GM19193 (cell line): ENCODE measurements around the gene COL4A1.

Experiments used
- POLR2A ChIP-seq: IDR thresholded peaks from 4 replicates; pipeline ENCODE4 v1.6.1; 2011; ENCODE audit not compliant: insufficient read depth, insufficient read length; ENCODE audit errors: extremely low read depth

COL4A1 gene

DNA sequence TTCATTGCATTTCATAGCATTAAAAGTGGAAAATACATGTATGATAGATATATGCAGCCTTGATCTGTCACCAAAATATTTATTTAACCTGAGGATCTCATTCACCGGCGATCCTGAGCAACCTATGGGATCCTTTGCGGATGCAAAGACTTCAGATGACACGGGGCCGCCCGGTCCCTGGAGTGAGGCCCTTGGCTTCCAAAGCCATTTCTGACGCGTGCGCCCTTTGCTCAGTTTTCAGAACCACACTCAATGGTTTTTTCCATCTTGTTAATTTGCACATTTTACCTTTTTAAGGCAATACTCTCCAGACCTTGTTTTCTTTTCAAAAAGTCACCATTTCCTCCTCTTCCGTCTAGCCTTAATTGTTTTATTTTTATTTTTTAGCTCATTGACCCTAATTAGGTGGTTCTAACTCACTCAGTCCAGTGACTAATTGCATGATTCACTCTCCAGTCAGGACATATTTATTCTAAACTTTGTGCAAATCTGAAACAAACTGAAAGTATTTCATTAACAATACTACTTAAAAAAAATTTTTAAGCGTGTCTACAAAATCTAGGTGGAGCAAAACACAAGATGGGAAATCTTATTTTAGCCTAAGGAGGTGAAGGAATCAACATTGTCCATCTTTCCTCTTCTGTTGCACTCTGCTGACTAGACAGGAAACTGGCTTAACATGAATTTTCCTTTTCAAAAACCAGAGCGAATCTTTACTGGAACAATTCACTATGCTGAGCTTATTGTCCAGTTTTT is 47.9 kb downstream of the COL4A1 start:
- TF ChIP-seq POLR2A, result no peak

DNA sequence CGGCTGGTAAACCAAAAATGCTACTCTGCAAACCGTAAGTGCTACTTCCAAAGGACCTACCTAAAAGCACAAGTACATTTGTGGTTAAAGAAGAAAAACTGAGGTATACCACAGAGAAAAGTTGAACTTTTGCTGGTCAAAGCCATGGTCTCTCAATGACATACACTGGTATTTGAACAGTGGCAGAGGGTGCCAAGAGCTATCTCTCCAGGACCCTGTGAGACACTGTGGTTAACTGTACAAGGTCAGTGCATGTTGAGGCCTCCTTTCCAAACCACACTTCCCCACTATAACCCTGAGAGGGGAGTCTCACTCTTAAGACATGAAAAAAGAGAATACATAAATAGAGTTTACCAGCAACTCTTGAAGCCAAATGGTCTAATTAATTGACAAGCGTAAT is 49.5 kb downstream of the COL4A1 start:
- no peak for TF ChIP-seq POLR2A

DNA sequence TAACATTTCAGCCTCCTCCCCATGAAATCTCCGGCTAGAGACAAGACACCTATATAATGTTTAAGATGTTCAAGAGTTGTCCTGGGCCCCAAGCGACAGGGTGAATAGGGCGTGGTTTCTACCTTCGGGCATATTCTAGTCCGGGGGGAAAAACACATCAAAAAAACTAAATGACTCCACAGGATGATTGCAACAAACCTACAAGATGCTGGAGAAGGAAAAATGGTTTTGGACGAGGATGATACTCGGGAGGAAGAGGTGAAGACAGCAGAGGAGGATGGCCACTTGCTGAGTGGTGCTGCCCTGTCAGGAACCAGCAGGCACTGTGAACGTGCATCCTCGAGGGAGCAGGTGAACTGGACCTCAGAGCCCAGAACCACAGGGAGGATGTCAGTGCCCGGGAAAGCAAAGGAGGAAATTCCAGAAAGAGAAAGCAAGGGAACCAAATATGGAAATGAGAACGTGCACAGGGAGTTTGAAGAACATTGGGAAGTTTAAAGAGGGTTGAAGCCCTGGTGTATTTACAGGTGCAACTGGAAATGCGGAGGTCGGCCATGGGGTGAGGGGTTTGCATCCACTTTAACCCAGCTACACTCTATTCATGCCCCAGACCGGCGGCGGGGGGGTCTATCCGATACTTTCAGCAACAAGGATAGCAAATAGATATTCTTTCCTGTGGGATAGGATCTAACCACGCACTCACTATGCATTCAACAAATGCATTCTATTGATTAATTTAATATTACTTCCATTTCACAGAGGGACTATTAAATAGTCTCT is 50.6 kb downstream of the COL4A1 start:
- TF ChIP-seq POLR2A, result no peak

DNA sequence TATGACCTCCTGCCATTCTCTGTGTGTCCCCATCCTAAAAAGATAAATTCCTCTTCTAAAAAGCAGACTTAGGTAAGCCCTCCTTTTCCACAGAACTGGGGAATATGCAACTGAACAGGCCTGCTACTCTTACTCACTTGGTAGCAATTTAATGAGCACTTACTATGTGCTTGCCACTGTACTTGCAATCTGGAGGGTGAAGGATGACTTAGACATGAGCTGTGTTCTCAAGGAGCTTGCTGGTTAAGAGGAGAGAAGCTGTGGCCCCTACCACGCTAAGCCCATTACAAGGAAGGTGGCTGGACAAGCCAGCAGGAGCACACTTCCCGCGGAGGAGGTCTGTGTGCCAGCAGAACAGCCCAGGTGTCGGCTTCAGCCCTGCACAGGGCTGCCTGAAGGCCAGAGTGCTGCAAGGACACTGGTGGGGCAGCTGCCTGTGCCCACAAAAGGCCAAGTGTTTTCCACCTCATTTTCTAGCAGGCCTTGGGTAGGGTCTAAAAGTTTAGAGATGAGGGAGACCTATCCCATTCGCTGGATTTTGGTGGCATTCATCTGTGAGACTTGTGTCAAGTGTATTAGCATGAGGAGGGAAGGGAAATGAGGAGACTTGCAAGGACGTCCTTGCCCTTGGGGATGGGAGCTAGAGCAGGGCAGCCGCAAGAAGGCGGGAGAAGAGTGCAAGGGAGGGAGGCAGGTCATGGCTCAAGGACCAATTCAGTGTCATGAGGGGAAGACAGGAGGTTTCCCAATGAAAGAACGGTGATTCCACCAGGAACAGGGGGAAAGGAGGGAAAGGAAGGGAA is 52.0 kb downstream of the COL4A1 start:
- no peak for TF ChIP-seq POLR2A

DNA sequence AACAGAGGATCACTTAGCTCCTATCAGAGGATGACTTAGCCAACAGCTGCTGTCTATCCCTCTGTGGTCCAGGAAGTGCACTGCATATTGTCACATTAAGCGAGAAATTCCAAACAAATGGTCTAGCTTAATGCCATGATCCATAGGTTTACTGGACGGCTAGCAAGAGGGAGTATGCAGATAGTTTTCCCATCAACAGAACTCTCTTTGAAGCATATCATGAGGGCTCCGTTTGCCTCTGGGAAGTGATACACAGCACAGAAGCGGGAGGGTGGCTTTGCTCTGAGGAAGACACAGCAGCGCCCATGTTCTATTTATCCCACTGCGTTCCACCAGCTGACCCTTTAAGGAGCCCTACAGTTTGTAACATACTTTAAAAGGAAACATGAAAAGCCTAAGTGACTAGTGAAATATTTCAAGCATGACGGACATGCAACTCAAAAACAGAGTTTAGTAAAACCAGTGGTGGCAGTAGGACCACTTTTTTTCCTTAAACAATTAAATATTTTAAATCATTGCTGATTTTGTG is 52.7 kb downstream of the COL4A1 start:
- no peak for TF ChIP-seq POLR2A

DNA sequence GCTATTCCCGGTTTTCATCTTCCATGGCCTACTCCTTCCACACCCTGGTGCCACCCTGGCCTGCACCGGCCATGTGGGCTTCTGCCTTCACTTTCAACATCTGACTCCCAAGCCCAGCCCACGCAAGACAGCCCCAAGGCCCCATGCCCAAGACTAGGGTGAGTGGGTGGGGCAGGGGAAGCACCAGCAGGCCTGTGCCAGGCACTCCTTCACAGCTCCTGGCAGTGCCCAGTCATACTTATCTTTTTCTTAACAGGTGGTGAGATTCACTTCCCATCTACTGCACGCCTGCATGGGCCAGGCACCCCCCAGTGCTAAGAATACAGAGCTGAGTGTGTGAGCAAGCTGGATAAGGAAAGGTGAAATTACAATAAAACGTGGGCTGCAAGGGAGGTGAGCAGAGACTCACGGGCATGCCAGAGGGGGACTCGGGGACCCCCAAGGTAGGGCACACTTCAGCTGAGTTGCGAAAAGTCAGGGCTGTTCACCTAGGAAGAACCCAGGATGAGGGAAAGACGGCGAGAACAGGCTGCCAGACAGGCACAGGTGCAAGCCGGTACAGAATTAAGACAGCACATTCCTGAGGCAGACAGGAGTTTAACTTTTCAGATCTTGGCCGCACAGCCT is 55.7 kb downstream of the COL4A1 start:
- no peak for TF ChIP-seq POLR2A

DNA sequence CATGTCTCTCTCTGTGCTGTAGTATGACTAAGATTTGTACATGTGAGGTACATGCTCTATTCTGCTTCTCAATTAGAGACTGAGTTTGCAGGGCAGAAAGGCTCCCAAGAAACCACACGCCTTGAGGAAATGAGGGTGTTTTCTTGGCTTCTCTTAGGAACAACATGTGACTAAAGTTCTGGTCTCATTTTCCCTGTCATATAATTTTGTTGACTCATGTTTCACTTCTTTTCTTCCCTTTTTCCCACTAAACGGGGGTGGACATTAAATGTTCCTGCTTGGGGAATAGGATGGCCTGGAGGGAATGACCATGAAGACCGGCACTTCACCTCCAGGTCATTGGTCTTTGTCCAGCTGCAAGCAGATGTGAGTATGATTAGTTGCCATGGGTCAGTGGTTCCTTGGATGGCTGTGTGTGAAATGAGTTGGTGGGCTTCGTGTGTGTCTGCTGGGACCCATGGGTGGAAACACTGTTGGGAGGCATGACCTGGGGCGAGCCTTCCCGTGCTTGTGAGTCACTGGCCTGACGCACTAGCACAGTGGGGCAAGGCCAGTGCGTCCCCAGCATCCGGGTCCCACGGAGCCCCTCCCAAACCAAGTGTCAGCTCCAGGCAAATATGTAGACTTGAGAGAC is 56.6 kb downstream of the COL4A1 start:
- no peak for TF ChIP-seq POLR2A

DNA sequence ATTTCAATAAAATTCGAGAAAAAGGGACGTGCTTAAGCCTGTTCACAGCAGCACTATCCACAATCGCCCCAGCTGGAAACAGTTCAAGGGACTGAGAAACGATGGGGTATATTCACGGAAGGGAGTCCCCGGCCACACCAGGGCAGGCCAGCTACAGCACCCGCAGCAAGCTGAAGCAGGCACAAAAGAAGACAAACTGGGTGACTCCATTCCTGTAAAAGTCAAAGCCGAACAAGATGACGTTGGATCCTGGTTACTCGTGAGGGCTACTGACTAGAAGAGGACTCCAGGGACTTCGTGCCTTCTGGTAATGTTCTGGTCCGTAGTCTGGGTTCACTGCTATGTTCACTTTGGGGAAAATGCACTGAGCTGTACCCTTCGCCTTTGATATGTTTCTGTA is 57.6 kb downstream of the COL4A1 start:
- TF ChIP-seq POLR2A, result no peak

DNA sequence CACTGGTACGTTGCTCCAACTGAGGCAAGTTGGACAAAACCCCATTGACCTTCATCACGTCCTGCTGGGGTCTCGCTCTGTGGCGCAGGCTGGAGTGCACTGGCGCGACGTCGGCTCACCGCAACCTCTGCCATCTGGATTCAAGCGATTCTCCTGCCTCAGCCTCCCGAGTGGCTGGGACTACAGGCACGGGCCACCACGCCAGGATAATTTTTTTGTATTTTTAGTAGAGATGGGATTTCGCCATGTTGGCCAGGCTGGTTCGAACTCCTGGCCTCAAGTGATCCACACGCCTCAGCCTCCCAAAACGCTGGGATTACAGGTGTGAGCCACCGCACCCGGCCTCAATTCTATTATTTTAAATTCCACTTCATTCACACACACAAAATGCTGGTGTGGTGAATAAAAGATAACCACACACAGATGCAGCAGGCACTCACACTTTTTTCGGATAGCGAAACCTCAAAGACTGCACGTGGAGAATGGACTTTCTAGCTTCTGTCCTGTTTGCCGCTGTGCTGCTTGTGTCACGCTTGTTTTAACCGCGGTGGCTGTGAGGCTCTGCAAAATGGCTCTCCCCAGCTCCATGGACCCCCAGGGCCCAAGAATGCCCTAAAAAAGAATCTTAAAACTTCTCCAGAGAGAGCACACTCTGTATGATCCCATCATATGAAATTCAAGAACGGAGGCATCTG is 58.4 kb downstream of the COL4A1 start:
- TF ChIP-seq POLR2A, result no peak

DNA sequence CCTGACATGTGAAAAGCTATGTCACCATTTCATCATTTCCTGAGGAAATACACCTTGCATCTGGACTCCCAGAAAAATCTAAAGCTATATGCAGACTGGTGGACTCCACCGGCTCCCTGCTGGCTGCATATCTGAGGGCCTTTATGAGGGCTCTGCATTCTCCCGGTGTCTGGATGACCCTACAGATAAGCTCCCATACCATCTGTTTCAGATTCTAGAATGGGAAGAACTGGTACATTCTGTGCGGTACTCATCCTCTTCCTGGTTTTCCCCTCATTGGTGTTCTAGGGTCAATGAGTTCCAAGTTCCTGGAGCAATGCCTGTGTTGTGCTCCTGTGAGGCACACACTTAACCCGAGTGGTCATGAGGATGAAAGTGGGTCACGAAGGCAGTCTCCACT is 60.4 kb downstream of the COL4A1 start:
- TF ChIP-seq POLR2A, result no peak

DNA sequence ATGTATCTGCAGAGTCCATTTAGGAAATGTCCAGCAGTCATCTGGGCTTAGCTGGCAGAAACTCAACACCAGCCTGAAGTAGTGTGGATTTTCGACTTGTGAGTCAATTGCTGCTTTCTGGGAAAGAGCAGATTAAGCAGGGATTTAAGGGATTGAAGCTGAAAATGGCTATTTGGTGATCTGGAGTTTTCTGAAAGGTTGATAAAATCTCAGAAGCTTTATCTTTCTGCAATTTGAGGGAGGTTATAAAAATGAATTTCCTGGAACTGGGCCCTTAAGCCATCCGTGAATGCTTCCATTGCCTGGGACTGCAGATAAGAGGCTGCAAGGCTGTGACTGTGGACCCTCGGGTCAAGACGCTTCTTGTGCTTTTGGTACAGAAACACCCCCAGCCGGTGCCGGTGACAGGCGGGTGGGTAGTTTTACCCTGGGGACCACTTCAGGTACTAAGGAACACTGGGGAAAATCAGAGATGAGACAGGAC is 61.5 kb downstream of the COL4A1 start:
- TF ChIP-seq POLR2A, result no peak

DNA sequence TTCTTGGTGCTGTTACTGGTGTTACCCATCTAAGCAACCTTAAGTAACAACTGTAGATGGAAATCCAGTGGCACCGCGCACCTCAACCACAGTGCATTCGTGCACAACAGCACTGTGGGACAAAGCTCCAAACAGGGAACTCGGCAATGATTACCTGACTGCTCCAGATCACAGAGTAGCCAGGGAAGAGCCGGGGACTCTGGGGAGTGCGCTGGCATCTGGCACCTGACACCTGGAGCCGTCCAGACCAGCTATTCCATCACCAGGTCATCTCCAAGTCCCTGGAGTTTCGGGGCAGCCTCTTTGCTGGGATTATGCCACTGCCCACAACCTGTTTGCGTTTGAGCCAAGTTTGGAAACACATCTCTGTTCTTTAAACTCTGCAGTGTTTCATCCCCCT is 62.0 kb downstream of the COL4A1 start:
- TF ChIP-seq POLR2A, result no peak

DNA sequence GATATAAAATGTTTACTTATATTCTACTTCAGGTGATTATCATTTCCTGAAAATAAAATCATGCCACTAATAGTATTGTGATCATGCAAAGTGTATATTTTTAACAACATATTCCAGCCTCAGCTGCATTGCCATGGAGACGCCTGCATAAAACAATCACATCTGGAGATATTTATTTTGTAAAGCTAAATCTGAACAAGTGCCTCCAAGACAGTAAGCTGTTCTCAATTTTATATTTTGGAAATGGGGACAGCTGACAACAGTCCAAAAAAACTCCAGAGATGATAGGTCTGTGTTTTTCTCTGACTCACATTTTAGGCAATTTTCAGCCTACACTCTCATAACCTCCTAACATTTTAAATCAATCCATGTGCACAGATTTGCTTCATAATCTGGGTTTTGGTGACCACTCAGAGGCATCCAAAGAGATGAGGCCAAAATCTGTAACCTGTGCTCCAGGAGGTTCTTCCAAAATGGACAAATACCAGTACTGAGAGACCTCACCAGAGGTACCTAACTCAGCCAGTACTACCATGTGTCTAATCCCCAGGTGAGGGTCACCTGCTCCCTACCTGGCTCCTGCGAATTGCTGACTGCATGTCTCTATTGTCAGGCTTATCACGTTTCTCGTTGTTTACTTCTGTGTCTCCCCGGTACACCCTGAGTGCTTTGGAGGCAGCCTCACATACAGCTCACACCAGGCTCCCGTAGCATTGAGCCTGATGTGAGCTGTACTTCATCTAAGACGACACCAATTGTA is 62.7 kb downstream of the COL4A1 start:
- TF ChIP-seq POLR2A, result no peak
